Prostate gland (tissue), 2 donors: ENCODE data around the gene EBF3. TPM values are rescaled to one million over a fixed set of nuclear protein-coding genes. Genes with fewer than 3 reads are reported as not detected.
A peak's percentile ranks its signal among the peaks of the same experiment; 100 is the strongest.

Source experiments
- DNase-seq: peaks from one replicate; pipeline ENCODE4 v3.0.0-alpha.2; 2019; ENCODE audit warnings: low spot score
- H3K27ac ChIP-seq, 2 donors: fragments of 200-600 bp; sonication (generic); 2 replicates each; pipeline ENCODE4 v1.5.1; 2017 to 2019
- H3K27me3 ChIP-seq: fragments of 200-600 bp; sonication (generic); replicated peaks from 2 replicates; pipeline ENCODE4 v1.5.1; 2019; ENCODE audit not compliant: insufficient read depth
- H3K36me3 ChIP-seq, 2 donors: fragments of 200-600 bp; sonication (generic); 1 replicate in 1 of 2; 2 replicates in 1 of 2; pipeline versions ENCODE4 v1.5.1 to v1.8.1; 2017 to 2019
- H3K4me1 ChIP-seq: fragments of 200-600 bp; sonication (generic); replicated peaks from 2 replicates; pipeline ENCODE4 v1.5.1; 2019
- H3K4me3 ChIP-seq, 2 donors: fragments of 200-600 bp; sonication (generic); 2 replicates each; pipeline ENCODE4 v1.5.1; 2017 to 2019
- H3K9me3 ChIP-seq: fragments of 200-600 bp; sonication (generic); 2 replicates; pipeline ENCODE4 v1.5.1; 2017
- POLR2A ChIP-seq: fragments of 450-650 bp; IDR thresholded peaks from one replicate; pipeline ENCODE4 v1.6.1; 2016; ENCODE audit warnings: antibody characterized with exemption, mild to moderate bottlenecking
- POLR2AphosphoS5 ChIP-seq: sonication (generic); formaldehyde crosslinking; IDR thresholded peaks from one replicate; pipeline ENCODE4 v1.6.1; 2017; ENCODE audit warnings: antibody characterized with exemption
- WGBS: methylation state at CpG from one replicate; pipeline ENCODE4 v1.1.5; 2018; 5-methylcytosine and 5-hydroxymethylcytosine counted together
- intact Hi-C: fragments of 100-400 bp; cut with DNase I; formaldehyde crosslinking; loops from one replicate; pipeline ENCODE4 v1.14.2; 2022
- microRNA-seq: library from miRNA; unstranded; fragments of <30 nt; microRNA quantifications from one replicate; pipeline ENCODE4, GENCODE V29; 2016
- small RNA-seq, 2 donors: library from RNA; depleted of rRNA; stranded (forward); fragments of <200 nt; gene quantifications; one replicate each; pipeline ENCODE3, GENCODE V24; 2016
- total RNA-seq, 2 donors: library from RNA; depleted of rRNA; stranded (reverse); fragments of >200 nt; gene quantifications; one replicate each; pipeline ENCODE4 v1.1.0, GENCODE V29; 2016
- TF ChIP-seq, protein P1 (sequence below), 4 experiments: fragments of 200-600 bp in 2 of 4; fragments of 450-650 bp in 2 of 4; sonication (generic) in 2 of 4; IDR thresholded peaks; 1 replicate in 3 of 4; 2 replicates in 1 of 4; pipeline ENCODE4 v1.5.1; 2016 to 2019; ENCODE audit warnings: antibody characterized with exemption in 4 of 4, mild to moderate bottlenecking in 2 of 4, moderate library complexity in 2 of 4

EBF3 gene
- total RNA-seq, 2 donors from 2014 or later: 1.5 to 7.8 TPM

DNA sequence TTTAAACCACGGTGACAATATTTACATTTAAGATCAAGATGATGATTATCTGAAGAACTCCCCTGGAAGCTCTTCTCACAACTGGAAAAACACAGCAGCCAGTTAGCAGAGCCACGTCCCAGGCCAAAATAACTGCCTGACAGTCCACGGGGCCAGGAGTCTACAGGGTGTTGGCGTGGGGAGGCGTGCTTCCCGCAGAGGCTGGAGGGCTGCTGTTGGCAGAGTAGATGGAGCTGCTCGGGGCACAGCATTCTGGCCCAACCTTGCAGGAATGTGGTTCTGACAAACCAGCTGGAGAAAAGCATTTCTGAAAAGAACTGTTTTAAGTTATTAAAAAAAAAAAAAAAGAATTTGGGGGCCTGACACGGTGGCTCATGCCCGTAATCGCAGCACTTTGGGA lies 177.9 kb downstream of the EBF3 start:
- Histone ChIP-seq H3K36me3 (no peaks in the 10 kb centered on the region), H3K4me1 (no peaks in the 10 kb centered on the region), H3K27me3 (no peaks in the 10 kb centered on the region), H3K9me3 (no peaks in the 10 kb centered on the region), H3K4me3 (no peak overlapping the region), H3K27ac (no peak overlapping the region)
- TF ChIP-seq, protein P1, sequence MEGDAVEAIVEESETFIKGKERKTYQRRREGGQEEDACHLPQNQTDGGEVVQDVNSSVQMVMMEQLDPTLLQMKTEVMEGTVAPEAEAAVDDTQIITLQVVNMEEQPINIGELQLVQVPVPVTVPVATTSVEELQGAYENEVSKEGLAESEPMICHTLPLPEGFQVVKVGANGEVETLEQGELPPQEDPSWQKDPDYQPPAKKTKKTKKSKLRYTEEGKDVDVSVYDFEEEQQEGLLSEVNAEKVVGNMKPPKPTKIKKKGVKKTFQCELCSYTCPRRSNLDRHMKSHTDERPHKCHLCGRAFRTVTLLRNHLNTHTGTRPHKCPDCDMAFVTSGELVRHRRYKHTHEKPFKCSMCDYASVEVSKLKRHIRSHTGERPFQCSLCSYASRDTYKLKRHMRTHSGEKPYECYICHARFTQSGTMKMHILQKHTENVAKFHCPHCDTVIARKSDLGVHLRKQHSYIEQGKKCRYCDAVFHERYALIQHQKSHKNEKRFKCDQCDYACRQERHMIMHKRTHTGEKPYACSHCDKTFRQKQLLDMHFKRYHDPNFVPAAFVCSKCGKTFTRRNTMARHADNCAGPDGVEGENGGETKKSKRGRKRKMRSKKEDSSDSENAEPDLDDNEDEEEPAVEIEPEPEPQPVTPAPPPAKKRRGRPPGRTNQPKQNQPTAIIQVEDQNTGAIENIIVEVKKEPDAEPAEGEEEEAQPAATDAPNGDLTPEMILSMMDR (IDR thresholded peaks at IDR 0.05): no peak
- TF ChIP-seq POLR2A (no peak), POLR2AphosphoS5 (no peak)
- WGBS: 43% methylated on average over 10 of the region's 10 CpGs
- intact Hi-C loops: no loop called here
- no peak for DNase-seq

DNA sequence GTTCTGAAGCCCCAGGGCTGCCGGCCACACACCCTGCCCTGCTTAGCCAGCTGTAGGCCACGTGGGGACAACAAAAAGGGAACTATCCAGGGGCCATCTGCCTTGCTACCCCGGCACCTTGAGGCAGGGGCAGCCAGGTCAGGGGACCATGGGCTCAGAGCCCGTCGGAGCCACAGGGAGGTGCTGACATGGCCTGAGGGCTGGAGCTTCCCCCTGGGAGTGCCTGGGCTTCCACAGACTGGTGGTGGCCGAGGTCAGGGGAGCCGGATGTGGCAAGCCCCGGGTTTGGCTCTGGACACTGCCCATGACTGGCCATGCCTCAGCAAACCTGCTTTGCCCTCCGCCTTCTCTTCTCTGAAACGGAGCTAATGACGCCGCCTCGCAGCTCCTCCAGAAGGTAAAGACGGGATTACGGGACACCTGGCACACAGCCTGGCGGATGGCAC lies 178.5 kb downstream of the EBF3 start:
- TF ChIP-seq POLR2A: no peak
- TF ChIP-seq, protein P1 (IDR thresholded peaks at IDR 0.05): no peak
- no peak for TF ChIP-seq POLR2AphosphoS5
- Histone ChIP-seq H3K27ac (no peak overlapping the region), H3K36me3 (no peaks in the 10 kb centered on the region), H3K4me1 (no peaks in the 10 kb centered on the region), H3K27me3 (no peaks in the 10 kb centered on the region), H3K4me3 (no peak overlapping the region), H3K9me3 (no peaks in the 10 kb centered on the region)
- peak; percentile 40 for DNase-seq
- intact Hi-C loops: no loop called here
- 75% methylated on average over 16 of the region's 16 CpGs for WGBS

Small RNAs within 50 kb of the gene (microRNA-seq; reads per million reads assigned to microRNA genes)
- gene MIR4297: not detected

Small RNAs within 50 kb of the gene (small RNA-seq; reads per million reads assigned to genes)
- 0 reads per million in 2 donors for gene AL354950.2
- gene MIR4297: 0 reads per million in 2 donors

Other genes starting within 250 kb of the EBF3 start
- gene C10orf143, start 146.6 kb upstream of the EBF3 start, total RNA-seq: 1 to 10 TPM; 5.1 to 5.6 TPM
- 10 to 100 TPM; 32.6 to 40.7 TPM for gene GLRX3, start 172.1 kb upstream of the EBF3 start, total RNA-seq